Measurements from ENCODE around the gene NEK5.
"Not testable (repeated sequence)": the region's sequence is repeated elsewhere in the genome, so short reads cannot be mapped to it uniquely, and the experiment has no call there.

The NEK5 gene

GRCh38 chr13:52061587-52061986 lies 67.3 kb downstream of the NEK5 start:
- no peak for DNase-seq

GRCh38 chr13:52061064-52061463 lies 67.8 kb downstream of the NEK5 start:
- not testable (repeated sequence) for DNase-seq

DNA sequence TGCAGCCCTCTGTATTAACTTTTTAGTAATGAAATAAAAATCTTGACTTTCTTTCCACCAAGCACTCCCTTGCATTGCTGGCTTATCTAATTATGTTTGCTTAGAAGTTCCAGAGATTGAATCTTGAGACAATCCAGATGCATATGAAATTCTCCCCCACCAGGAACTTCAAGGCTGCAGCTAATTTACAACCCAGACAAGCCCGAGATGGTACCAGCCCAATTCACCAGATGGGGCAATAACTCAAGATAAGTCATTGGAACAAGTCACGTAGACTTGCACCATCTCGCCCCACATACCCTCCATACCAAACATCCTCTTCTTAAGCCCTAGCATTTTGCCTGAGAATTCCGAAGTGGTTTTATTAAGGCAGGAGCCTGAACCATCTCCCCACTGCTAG lies 75.4 kb downstream of the NEK5 start:
- no peak for DNase-seq

GRCh38 chr13:52051400-52051799 lies 77.5 kb downstream of the NEK5 start:
- DNase-seq: no peak

DNA sequence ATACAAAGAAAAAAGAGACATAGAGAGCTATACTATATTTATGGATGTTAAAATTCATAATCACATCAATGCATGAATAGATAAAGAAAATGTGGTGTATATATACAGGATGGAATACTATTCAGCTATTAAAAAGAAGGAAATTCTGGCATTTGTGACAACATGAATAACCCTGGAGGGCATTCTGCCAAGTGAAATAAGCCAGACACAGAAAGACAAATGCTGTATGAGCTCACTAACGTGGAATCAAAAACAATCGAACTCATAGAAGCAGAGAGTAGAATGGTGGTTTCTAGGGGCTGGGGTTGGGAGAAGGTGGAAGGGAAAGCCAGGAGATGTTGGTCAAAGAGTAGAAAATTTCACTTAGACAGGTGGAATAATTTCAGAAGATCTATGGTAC lies 80.4 kb downstream of the NEK5 start:
- DNase-seq: no peak

- DNase-seq: no peak
Measured at GRCh38 chr13:52047463-52047862, 81.4 kb downstream of the NEK5 start.

- no peak for DNase-seq
Measured at GRCh38 chr13:52043675-52044074, 85.2 kb downstream of the NEK5 start.

DNA sequence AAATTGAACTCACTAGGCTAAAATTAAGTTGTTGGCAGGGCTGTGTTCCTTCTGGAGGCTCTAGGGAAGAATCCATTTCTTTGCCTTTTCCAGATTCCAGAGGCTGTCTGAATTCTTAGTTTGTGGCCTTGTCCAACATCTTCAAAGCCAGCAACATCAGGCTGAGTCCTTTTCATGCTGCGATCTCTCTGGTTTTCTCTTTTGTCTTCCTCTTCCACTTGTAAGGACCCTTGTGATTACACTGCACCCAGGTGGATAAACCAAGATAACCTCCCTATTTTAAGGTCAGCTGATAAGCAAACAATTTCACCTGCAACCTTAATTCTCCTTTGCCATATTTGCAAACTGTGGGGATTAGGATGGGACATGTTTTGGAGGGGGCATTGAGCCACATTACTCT lies 92.8 kb downstream of the NEK5 start:
- no peak for DNase-seq

DNA sequence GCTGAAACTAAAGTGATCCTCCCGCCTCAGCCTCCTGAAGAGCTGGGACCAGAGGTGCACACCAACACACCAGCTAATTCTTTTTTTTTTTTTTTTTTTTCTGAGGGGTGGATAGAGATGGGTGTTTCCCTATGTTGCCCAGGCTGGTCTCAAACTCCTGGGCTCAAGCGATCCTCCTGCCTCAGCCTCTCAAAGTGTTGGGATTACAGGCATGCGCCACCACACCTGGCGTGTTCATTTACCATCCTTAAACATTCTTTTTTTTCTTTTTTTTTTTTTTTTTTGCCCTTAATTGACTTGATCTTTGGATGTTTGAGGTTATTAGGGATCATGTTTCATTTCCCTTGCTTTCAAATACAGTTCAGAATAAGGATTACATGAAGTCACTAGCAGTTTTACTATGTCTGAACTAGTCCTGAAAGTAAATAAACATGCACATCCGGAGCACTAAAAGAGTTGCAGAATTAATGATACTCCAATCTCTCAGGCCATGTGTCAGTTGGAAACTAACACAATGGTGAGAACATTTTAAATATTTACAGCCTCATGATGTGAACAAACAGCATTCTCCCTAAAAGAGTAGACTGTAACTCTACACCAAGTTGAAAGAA lies 94.2 kb downstream of the NEK5 start:
- no peak for DNase-seq

- no peak for DNase-seq
Measured at GRCh38 chr13:52033039-52033438, 95.8 kb downstream of the NEK5 start.

GRCh38 chr13:52030401-52030800 lies 98.5 kb downstream of the NEK5 start:
- DNase-seq: not testable (repeated sequence)

DNA sequence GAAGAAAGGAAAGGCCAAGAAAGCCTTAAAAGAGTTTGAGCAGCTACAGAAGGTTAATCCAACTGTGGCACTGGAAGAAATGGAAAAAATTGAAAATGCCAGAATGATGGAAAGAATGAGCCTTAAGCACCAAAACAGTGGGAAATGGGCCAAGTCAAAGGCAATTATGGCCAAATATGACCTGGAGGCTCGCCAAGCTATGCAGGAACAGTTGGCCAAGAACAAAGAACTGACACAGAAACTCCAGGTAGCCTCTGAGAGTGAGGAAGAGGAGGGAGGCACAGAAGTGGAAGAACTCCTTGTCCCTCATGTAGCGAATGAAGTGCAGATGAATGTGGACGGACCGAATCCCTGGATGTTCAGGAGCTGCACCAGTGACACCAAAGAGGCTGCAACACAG lies 99.3 kb downstream of the NEK5 start:
- DNase-seq: no peak

GRCh38 chr13:52027832-52028231 lies 101.0 kb downstream of the NEK5 start:
- no peak for DNase-seq

DNA sequence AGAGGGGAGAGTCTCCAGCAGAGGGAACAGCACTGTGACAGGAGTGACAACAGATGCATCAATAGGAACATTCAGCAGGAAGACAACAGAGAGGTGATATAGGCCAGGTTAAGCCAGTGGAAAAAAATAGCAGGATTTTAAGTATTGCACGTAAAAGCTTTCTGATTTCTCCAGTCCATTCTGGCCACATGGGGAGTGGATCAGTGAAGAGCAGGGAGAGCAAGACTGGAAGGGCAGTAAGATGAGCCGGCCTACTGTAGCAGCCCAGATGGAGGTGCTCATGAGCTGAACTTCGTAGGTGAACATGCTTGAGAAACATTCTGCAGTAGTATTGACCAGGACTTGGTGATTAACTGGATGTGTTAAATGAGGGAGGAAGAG lies 102.6 kb downstream of the NEK5 start:
- DNase-seq: no peak

- DNase-seq: no peak
Measured at GRCh38 chr13:52025475-52026245, 103.2 kb downstream of the NEK5 start.

GRCh38 chr13:52024481-52024880 lies 104.4 kb downstream of the NEK5 start, which contains the start of gene UTP14C:
UTP14C (plus strand) TSS chr13:52024691; CDS start chr13:52028805, 4,114 bp downstream.
- DNase-seq: no peak

GRCh38 chr13:52022356-52022755 lies 106.5 kb downstream of the NEK5 start:
- DNase-seq: no peak

- DNase-seq: no peak
Measured at GRCh38 chr13:52020191-52020590, 108.7 kb downstream of the NEK5 start.

- no peak for DNase-seq
Measured at GRCh38 chr13:52016296-52016695, 112.6 kb downstream of the NEK5 start.

- DNase-seq: no peak
Measured at GRCh38 chr13:52012512-52012836, 116.4 kb downstream of the NEK5 start.

- peak; percentile 97 to 100 (median 98) for DNase-seq
Measured at GRCh38 chr13:52011632-52012511, 117.0 kb downstream of the NEK5 start, which contains the start of gene ALG11. ALG11 (plus strand) TSS chr13:52012398; CDS start chr13:52012419, 21 bp downstream.

DNA sequence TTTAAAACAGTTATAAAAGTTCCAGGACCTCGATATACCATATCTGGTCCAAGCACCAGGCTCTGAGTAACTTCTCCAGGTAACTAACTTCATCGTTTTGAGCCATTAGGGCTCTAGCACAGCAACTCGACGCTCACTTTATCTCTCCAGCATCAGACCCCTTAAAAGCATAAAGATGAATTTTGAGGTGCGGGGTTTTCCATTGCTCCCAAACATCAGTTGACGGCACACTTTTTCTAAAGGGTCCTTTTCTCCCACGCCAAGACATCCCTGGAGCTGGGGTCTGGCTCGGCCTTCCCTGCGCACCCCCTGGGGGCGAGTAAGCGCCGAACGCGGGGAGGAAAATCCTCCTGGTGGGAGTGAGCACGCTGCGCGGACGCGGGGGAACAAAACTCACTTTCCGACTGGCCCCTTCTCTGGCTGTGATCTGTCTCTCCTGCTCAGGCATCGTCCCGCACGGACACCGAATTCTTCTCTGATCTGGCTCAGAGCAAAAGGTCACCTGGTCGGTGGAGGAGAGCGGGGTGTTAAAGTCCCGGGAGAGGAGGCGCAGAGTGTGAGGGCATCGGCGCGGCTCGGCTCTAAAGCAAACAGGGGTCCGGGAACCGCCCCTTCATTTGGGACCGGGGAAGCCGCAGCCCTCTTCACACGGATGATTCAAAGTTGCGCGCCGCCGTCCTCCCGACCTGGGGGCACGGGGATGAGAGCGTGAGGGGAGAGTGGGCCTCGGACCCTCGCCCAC lies 117.8 kb downstream of the NEK5 start, which contains the start of gene ATP7B:
ATP7B (minus strand) TSS at position 561 of the 742 bp plus-strand sequence; CDS start at position 448, 113 bp downstream.
- no peak for DNase-seq

- DNase-seq: no peak
Measured at GRCh38 chr13:52009946-52010345, 118.9 kb downstream of the NEK5 start.

Measured in activated CD4-positive, CD25-positive, alpha-beta regulatory T cell (primary cell).